RWPE1 (cell line): ENCODE measurements around the gene PRR12.

Source experiments
- CTCF ChIA-PET: fragments of 350-600 bp; sonication (Branson Sonifier 250); formaldehyde crosslinking; extraction: SDS; loops from one replicate; lab custom pipeline; 2021; lab: Yijun Ruan, JAX
- POLR2A ChIA-PET: fragments of 400-600 bp; formaldehyde crosslinking; extraction: SDS; loops from one replicate; lab custom pipeline; 2020; ENCODE audit warnings: antibody characterized with exemption; ENCODE audit not compliant: low non-redundant PET; lab: Yijun Ruan, JAX
- DNase-seq: peaks from one replicate; pipeline ENCODE4 v3.0.0; 2012; ENCODE audit warnings: low spot score
- H3K27ac ChIP-seq: fragments of 450-650 bp; 2 replicates; pipeline ENCODE4 v1.5.1; 2017
- CTCF ChIP-seq: fragments of 450-650 bp; conservative IDR thresholded peaks from 2 replicates; pipeline ENCODE4 v1.5.1; 2017; ENCODE audit warnings: low read depth, mild to moderate bottlenecking

PRR12 gene

GRCh38 chr19:49666120-49666444, 75.1 kb downstream of the PRR12 start:
- TF ChIP-seq CTCF, result no peak
- ChIA-PET POLR2A (no interaction called here), CTCF (interaction anchor here (0.7 kb wide), 1 partner anchor 95 kb away, joined by 3 read pairs; no protein-coding TSS in a partner anchor)
- peak overlapping the region; percentile 97 for H3K27ac ChIP-seq
- DNase-seq, result peak; percentile 50

- H3K27ac ChIP-seq, result no peak overlapping the region
- DNase-seq, result no peak
- ChIA-PET POLR2A (no interaction called here), CTCF (no interaction called here)
- no peak for TF ChIP-seq CTCF
These were observed 76.5 kb downstream of the PRR12 start for GRCh38 chr19:49667473-49667872.

- ChIA-PET CTCF (interaction anchor here (0.6 to 0.7 kb wide), 3 partner anchors 11 to 124 kb away, joined by 3 to 4 read pairs (median 3); no protein-coding TSS in a partner anchor), POLR2A (no interaction called here)
- no peak for TF ChIP-seq CTCF
- no peak for DNase-seq
- peak overlapping the region; percentile 13; the same call in 1 of the 2 replicates for H3K27ac ChIP-seq
These were observed 78.5 kb downstream of the PRR12 start for GRCh38 chr19:49669516-49669915.

GRCh38 chr19:49672131-49672919, 81.3 kb downstream of the PRR12 start:
- DNase-seq, result peak; percentile 73
- POLR2A ChIA-PET, result interaction anchor here (0.5 kb wide), 1 partner anchor 221 kb away, joined by 6 read pairs; no protein-coding TSS in a partner anchor
- CTCF ChIA-PET, result interaction anchor here (0.5 to 1.4 kb wide), 10 partner anchors 9 to 1640 kb away, joined by 3 to 5 read pairs (median 4); no protein-coding TSS in a partner anchor
- peak; percentile 91 for TF ChIP-seq CTCF
- peak overlapping the region; percentile 69 for H3K27ac ChIP-seq
